ENCODE data around the gene EFNA5.

- TF ChIP-seq CTCF (IDR thresholded peaks at IDR 0.05) = no peak
- no peak for TF ChIP-seq POLR2A (IDR thresholded peaks at IDR 0.05)
Measured at GRCh38 chr5:107460789-107461188, 209.9 kb downstream of the EFNA5 start.

Data from uterus (tissue), 2 donors.